Islet of Langerhans (tissue), 1 donor: ENCODE data around the gene STIM2.
"Not testable (repeated sequence)": the region's sequence is repeated elsewhere in the genome, so short reads cannot be mapped to it uniquely, and the experiment has no call there.

Source experiments
- FAIRE-seq: peaks from one replicate; lab custom pipeline; 2011; peaks lifted over from hg19 to GRCh38; lab: Jason Lieb, UNC

The STIM2 gene

GRCh38 chr4:26860157-26860921 is at the start of gene STIM2:
Gene STIM2, plus strand, starts transcription at chr4:26860841.
- FAIRE-seq, result no peak

GRCh38 chr4:26811571-26811970 is 49.1 kb upstream of the STIM2 start:
- FAIRE-seq, result not testable (repeated sequence)

- no peak for FAIRE-seq
Measured at GRCh38 chr4:26812049-26812714, 48.5 kb upstream of the STIM2 start.

- no peak for FAIRE-seq
Measured at GRCh38 chr4:26813698-26814097, 46.9 kb upstream of the STIM2 start.

GRCh38 chr4:26815199-26815598 is 45.4 kb upstream of the STIM2 start:
- no peak for FAIRE-seq

GRCh38 chr4:26815706-26816105 is 44.9 kb upstream of the STIM2 start:
- FAIRE-seq, result no peak

- no peak for FAIRE-seq
Measured at GRCh38 chr4:26819026-26819425, 41.6 kb upstream of the STIM2 start.

- FAIRE-seq, result no peak
Measured at GRCh38 chr4:26819478-26820095, 41.1 kb upstream of the STIM2 start.

- FAIRE-seq, result no peak
Measured at GRCh38 chr4:26820346-26820745, 40.3 kb upstream of the STIM2 start.

- no peak for FAIRE-seq
Measured at GRCh38 chr4:26821031-26821430, 39.6 kb upstream of the STIM2 start.

GRCh38 chr4:26821677-26822503 is 38.8 kb upstream of the STIM2 start:
- FAIRE-seq, result peak; percentile 62

- FAIRE-seq, result no peak
Measured at GRCh38 chr4:26822546-26822945, 38.1 kb upstream of the STIM2 start.

- not testable (repeated sequence) for FAIRE-seq
Measured at GRCh38 chr4:26822974-26823373, 37.7 kb upstream of the STIM2 start.

GRCh38 chr4:26823583-26823982 is 37.1 kb upstream of the STIM2 start:
- no peak for FAIRE-seq

GRCh38 chr4:26824667-26825066 is 36.0 kb upstream of the STIM2 start:
- no peak for FAIRE-seq

GRCh38 chr4:26826721-26827120 is 33.9 kb upstream of the STIM2 start:
- peak; percentile 74 for FAIRE-seq

GRCh38 chr4:26827336-26827735 is 33.3 kb upstream of the STIM2 start:
- FAIRE-seq, result not testable (repeated sequence)

- FAIRE-seq, result no peak
Measured at GRCh38 chr4:26827798-26828197, 32.8 kb upstream of the STIM2 start.

- peak; percentile 86 for FAIRE-seq
Measured at GRCh38 chr4:26829018-26829417, 31.6 kb upstream of the STIM2 start.

- FAIRE-seq, result no peak
Measured at GRCh38 chr4:26830033-26830432, 30.6 kb upstream of the STIM2 start.

- no peak for FAIRE-seq
Measured at GRCh38 chr4:26830701-26831100, 29.9 kb upstream of the STIM2 start.

GRCh38 chr4:26836539-26836938 is 24.1 kb upstream of the STIM2 start:
- no peak for FAIRE-seq
